ENCODE results near the gene RAB3IL1. TPM values are rescaled to one million over a fixed set of nuclear protein-coding genes. Genes with fewer than 3 reads are reported as not detected.

The RAB3IL1 gene
- total and polyA plus RNA-seq, 8 donors = 9.3 to 15.4 (median 11.1) TPM

- peaks cover 28 to 72% of the 10 kb centered on the region in 2 donors for H3K4me1 ChIP-seq
- peaks cover 0 to 5% of the 10 kb centered on the region in 2 donors for H3K27me3 ChIP-seq
- peaks cover 0 to 64% of the 10 kb centered on the region in 2 donors for H3K36me3 ChIP-seq
- no peaks in the 10 kb centered on the region for H3K9me3 ChIP-seq
- DNase-seq (peak in 1 of 4 donors; percentile 32), ATAC-seq (no peak)
- no peak for TF ChIP-seq CTCF (IDR thresholded peaks at IDR 0.05)
- no peak overlapping the region for H3K4me3 ChIP-seq
- intact Hi-C loops (cut with DNase I) = no loop called here
- H3K27ac ChIP-seq = no peak overlapping the region
Observed at GRCh38 chr11:61960532-61960931, 43.2 kb upstream of the RAB3IL1 start.

- Histone ChIP-seq H3K4me3 (no peak overlapping the region), H3K36me3 (peaks cover 0 to 56% of the 10 kb centered on the region in 2 donors), H3K4me1 (peaks cover 23 to 70% of the 10 kb centered on the region in 2 donors), H3K27me3 (peaks cover 0 to 11% of the 10 kb centered on the region in 2 donors), H3K9me3 (no peaks in the 10 kb centered on the region), H3K27ac (no peak overlapping the region)
- no peak for ATAC-seq
- DNase-seq = peak in 1 of 4 donors; percentile 32
- TF ChIP-seq CTCF (IDR thresholded peaks at IDR 0.05) = no peak
- intact Hi-C loops (cut with DNase I) = loop anchor here in 1 of 2 donors (10.0 kb wide), 2 partner anchors 115 to 165 kb away; partner anchors contain the start of genes FEN1 and TMEM258
Observed at GRCh38 chr11:61959678-61960077, 42.3 kb upstream of the RAB3IL1 start.

GRCh38 chr11:61959114-61959513 lies 41.7 kb upstream of the RAB3IL1 start:
- Histone ChIP-seq H3K4me1 (peaks cover 18 to 70% of the 10 kb centered on the region in 2 donors), H3K27me3 (peaks cover 0 to 11% of the 10 kb centered on the region in 2 donors), H3K4me3 (no peak overlapping the region), H3K36me3 (peaks cover 0 to 50% of the 10 kb centered on the region in 2 donors), H3K9me3 (no peaks in the 10 kb centered on the region), H3K27ac (no peak overlapping the region)
- no peak for TF ChIP-seq CTCF (IDR thresholded peaks at IDR 0.05)
- intact Hi-C loops (cut with DNase I) = loop anchor here in 1 of 2 donors (10.0 kb wide), 2 partner anchors 116 to 164 kb away; partner anchors contain the start of genes FEN1 and TMEM258
- ATAC-seq = no peak
- no peak for DNase-seq

GRCh38 chr11:61958590-61958989 lies 41.2 kb upstream of the RAB3IL1 start:
- no peak for ATAC-seq
- DNase-seq = no peak
- peaks cover 0 to 46% of the 10 kb centered on the region in 2 donors for H3K36me3 ChIP-seq
- peaks cover 0 to 11% of the 10 kb centered on the region in 2 donors for H3K27me3 ChIP-seq
- no peak overlapping the region for H3K27ac ChIP-seq
- no peak for TF ChIP-seq CTCF (IDR thresholded peaks at IDR 0.05)
- peaks cover 16 to 68% of the 10 kb centered on the region in 2 donors for H3K4me1 ChIP-seq
- H3K9me3 ChIP-seq = no peaks in the 10 kb centered on the region
- intact Hi-C loops (cut with DNase I) = loop anchor here in 1 of 2 donors (10.0 kb wide), 2 partner anchors 116 to 164 kb away; partner anchors contain the start of genes FEN1 and TMEM258
- H3K4me3 ChIP-seq = no peak overlapping the region

- Histone ChIP-seq H3K4me3 (peak overlapping the region in 1 of 2 donors; percentile 63), H3K27ac (no peak overlapping the region), H3K36me3 (peaks cover 0 to 39% of the 10 kb centered on the region in 2 donors), H3K27me3 (peaks cover 0 to 11% of the 10 kb centered on the region in 2 donors), H3K4me1 (peaks cover 7 to 54% of the 10 kb centered on the region in 2 donors), H3K9me3 (no peaks in the 10 kb centered on the region)
- peak in 1 of 4 donors; percentile 26 for DNase-seq
- intact Hi-C loops (cut with DNase I) = loop anchor here in 1 of 2 donors (10.0 kb wide), 2 partner anchors 118 to 162 kb away; partner anchors contain the start of genes FEN1 and TMEM258
- no peak for ATAC-seq
- no peak for TF ChIP-seq CTCF (IDR thresholded peaks at IDR 0.05)
Observed at GRCh38 chr11:61957021-61957770, 39.8 kb upstream of the RAB3IL1 start.
